Thyroid gland (tissue), 4 donors: ENCODE measurements around the gene IL12RB2. TPM values are rescaled to one million over a fixed set of nuclear protein-coding genes. Genes with fewer than 3 reads are reported as not detected.
"Not testable (repeated sequence)": the region's sequence is repeated elsewhere in the genome, so short reads cannot be mapped to it uniquely, and the experiment has no call there.

Source experiments
- DNase-seq, 2 donors: peaks; one replicate each; pipeline ENCODE4 v3.0.0-alpha.2; 2019
- H3K27ac ChIP-seq, 3 donors: fragments of 200-600 bp; sonication (generic); 1 replicate in 2 of 3; 2 replicates in 1 of 3; pipeline ENCODE4 v1.5.1; 2016 to 2019; ENCODE audit warnings: mild to moderate bottlenecking in 1 of 3, moderate library complexity in 1 of 3
- H3K27me3 ChIP-seq: fragments of 200-600 bp; sonication (generic); one replicate; pipeline ENCODE4 v1.5.1; 2019
- H3K36me3 ChIP-seq, 2 donors: fragments of 200-600 bp; sonication (generic); one replicate each; pipeline ENCODE4 v1.5.1; 2016 to 2019
- H3K4me1 ChIP-seq, 2 donors: fragments of 200-600 bp; sonication (generic); one replicate each; pipeline ENCODE4 v1.5.1; 2017 to 2019
- H3K4me3 ChIP-seq, 3 donors: fragments of 200-600 bp; sonication (generic); replicated peaks in 1 of 3; 1 replicate in 2 of 3; 2 replicates in 1 of 3; pipeline ENCODE4 v1.5.1; 2016; ENCODE audit warnings: mild to moderate bottlenecking in 1 of 3
- H3K9me3 ChIP-seq: fragments of 200-600 bp; sonication (generic); one replicate; pipeline ENCODE4 v1.5.1; 2017
- POLR2A ChIP-seq, 2 donors: fragments of 450-650 bp; IDR thresholded peaks; one replicate each; pipeline ENCODE4 v1.6.1; 2017; ENCODE audit warnings: antibody characterized with exemption in 2 of 2, mild to moderate bottlenecking in 2 of 2, moderate library complexity in 1 of 2
- WGBS, 2 donors: methylation state at CpG; one replicate each; pipeline ENCODE4 v1.1.5; 2017; 5-methylcytosine and 5-hydroxymethylcytosine counted together
- intact Hi-C: fragments of 100-400 bp; cut with DNase I; formaldehyde crosslinking; loops from one replicate; pipeline ENCODE4 v1.15.1; 2023
- total RNA-seq, 4 donors: library from RNA; depleted of rRNA; stranded (reverse); fragments of >200 nt; gene quantifications; one replicate each; pipeline ENCODE4 v1.2.3, GENCODE V29; 2016
- TF ChIP-seq, protein P1 (sequence below), 6 experiments: fragments of 200-600 bp in 3 of 6; fragments of 450-650 bp in 3 of 6; sonication (generic) in 3 of 6; IDR thresholded peaks; one replicate each; pipeline ENCODE4 v1.5.1; 2016 to 2019; ENCODE audit warnings: antibody characterized with exemption in 6 of 6, mild to moderate bottlenecking in 2 of 6, inconsistent platforms in 1 of 6, moderate library complexity in 1 of 6

The IL12RB2 gene
- total RNA-seq, 4 donors from 2014 or later = 0.45 to 4.3 (median 0.93) TPM

DNA sequence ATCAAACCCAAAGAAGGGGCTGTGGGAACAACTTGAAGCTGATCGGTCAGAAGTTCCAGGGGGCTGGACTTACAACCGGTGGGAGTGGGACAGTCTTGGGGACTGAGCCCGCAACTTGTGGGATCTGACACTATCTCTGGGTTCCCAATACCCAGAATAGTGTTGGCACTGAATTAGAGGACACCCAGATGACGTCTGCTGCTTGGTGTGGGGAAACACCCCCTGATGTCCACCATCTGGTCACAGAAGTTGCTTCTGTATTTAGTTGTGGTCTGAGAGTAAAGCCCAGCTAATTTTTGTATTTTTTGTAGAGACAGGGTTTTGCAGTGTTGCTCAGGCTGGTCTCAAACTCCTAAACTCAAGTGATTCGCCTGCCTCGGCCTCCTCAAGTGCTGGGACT, 93.8 kb downstream of the IL12RB2 start:
- Histone ChIP-seq H3K4me3 (no peak overlapping the region), H3K27me3 (no peaks in the 10 kb centered on the region), H3K9me3 (no peaks in the 10 kb centered on the region), H3K27ac (no peak overlapping the region), H3K4me1 (peaks cover 8 to 21% of the 10 kb centered on the region in 2 donors), H3K36me3 (no peaks in the 10 kb centered on the region)
- DNase-seq = no peak
- intact Hi-C loops = no loop called here
- WGBS, 2 donors = 89 to 92% methylated on average over 6 of the region's 6 CpGs
- TF ChIP-seq POLR2A (IDR thresholded peaks at IDR 0.05) = no peak

DNA sequence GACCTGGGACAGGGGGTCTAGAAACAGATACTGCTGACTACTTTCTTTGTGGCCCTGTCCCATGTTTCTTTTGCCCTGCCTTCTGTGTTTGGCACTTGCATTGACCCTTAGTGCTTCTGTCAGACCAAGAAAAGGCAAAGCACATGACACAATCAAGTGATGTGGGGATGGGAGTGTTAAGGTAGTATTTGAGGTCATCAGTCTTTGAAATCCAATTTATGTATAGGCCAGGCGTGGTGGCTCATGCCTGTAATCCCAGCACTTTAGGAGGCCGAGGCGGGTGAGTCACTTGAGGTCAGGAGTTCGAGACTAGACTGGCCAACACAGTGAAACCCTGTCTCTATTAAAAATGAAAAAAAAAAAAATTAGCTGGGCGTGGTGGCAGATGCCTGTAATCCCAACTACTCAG, 96.5 kb downstream of the IL12RB2 start:
- TF ChIP-seq, protein P1, sequence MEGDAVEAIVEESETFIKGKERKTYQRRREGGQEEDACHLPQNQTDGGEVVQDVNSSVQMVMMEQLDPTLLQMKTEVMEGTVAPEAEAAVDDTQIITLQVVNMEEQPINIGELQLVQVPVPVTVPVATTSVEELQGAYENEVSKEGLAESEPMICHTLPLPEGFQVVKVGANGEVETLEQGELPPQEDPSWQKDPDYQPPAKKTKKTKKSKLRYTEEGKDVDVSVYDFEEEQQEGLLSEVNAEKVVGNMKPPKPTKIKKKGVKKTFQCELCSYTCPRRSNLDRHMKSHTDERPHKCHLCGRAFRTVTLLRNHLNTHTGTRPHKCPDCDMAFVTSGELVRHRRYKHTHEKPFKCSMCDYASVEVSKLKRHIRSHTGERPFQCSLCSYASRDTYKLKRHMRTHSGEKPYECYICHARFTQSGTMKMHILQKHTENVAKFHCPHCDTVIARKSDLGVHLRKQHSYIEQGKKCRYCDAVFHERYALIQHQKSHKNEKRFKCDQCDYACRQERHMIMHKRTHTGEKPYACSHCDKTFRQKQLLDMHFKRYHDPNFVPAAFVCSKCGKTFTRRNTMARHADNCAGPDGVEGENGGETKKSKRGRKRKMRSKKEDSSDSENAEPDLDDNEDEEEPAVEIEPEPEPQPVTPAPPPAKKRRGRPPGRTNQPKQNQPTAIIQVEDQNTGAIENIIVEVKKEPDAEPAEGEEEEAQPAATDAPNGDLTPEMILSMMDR (IDR thresholded peaks at IDR 0.05) = no peak
- TF ChIP-seq POLR2A (IDR thresholded peaks at IDR 0.05) = no peak
- Histone ChIP-seq H3K4me1 (peaks cover 8 to 26% of the 10 kb centered on the region in 2 donors), H3K27me3 (no peaks in the 10 kb centered on the region), H3K9me3 (no peaks in the 10 kb centered on the region), H3K27ac (peak overlapping the region in 1 of 3 donors; percentile 69), H3K4me3 (no peak overlapping the region), H3K36me3 (no peaks in the 10 kb centered on the region)
- DNase-seq = no peak
- WGBS, 2 donors = 87 to 93% methylated on average over 5 of the region's 5 CpGs
- intact Hi-C loops = no loop called here

DNA sequence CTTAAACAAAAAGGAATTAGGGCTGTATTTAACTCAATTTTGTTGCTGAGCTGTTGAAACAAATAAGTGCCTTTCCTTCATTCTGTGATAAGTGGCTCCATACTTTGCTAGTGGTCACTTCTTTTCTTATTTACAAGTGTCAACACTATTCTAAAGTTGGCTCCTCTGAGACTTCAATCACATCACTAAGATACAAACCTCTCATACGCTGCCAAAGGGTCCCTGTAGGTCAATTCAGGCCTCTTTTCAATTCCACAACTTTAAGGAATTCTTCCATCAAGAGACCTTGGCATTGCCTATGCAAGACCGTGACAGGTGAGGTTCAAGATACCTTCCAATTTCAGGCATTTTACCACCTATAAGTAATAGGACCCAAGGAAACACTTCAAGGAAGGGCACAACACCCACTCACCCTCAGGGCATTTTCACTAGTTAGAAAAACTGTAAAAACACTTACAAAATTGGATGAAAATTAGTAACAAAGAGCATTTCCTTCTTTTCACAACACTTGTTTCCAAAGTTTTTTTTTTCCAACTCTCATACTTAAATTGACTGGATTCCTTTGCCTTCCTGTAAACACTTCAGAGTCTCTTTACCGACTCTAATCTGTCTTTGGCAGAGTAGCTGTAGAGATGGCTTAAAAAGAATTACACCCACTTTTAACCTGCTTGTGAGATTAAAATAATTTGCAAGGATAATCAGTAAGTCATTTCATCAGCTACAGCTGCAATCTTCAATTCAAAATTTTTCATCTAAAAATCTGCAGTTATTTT, 98.0 kb downstream of the IL12RB2 start:
- 31 to 37% methylated on average over 3 of the region's 3 CpGs for WGBS, 2 donors
- H3K27ac ChIP-seq = peak overlapping the region; percentile 40 to 69 (median 54)
- no peaks in the 10 kb centered on the region for H3K27me3 ChIP-seq
- intact Hi-C loops = no loop called here
- no peaks in the 10 kb centered on the region for H3K9me3 ChIP-seq
- no peak overlapping the region for H3K4me3 ChIP-seq
- H3K36me3 ChIP-seq = no peaks in the 10 kb centered on the region
- no peak for DNase-seq
- H3K4me1 ChIP-seq = peaks cover 8 to 26% of the 10 kb centered on the region in 2 donors
- TF ChIP-seq POLR2A (IDR thresholded peaks at IDR 0.05) = no peak
- TF ChIP-seq, protein P1 (IDR thresholded peaks at IDR 0.05) = no peak

DNA sequence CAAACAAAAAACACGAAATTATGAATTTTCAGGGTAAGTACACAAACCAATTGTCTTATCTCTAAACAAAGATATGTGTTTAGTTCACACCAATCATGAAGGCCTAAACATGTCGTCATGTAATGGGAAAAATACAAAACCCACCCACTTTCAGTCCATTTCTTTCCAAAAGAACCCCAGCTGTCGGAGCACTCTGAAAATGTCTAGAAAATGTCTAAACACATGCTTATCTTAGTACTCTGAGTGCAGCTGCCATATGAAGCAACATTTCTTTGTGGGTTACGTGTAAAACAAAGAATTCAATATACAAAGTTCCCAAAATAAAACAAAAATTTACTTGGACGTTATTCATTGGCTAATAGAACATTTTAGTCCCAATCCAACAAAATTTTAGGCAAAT, 99.8 kb downstream of the IL12RB2 start:
- no peak overlapping the region for H3K4me3 ChIP-seq
- no peak for DNase-seq
- intact Hi-C loops = no loop called here
- H3K9me3 ChIP-seq = no peaks in the 10 kb centered on the region
- 94 to 95% methylated on average over 5 of the region's 5 CpGs for WGBS, 2 donors
- no peaks in the 10 kb centered on the region for H3K27me3 ChIP-seq
- peaks cover 8 to 26% of the 10 kb centered on the region in 2 donors for H3K4me1 ChIP-seq
- H3K36me3 ChIP-seq = peaks cover 0 to 8% of the 10 kb centered on the region in 2 donors
- TF ChIP-seq, protein P1 (IDR thresholded peaks at IDR 0.05) = no peak
- TF ChIP-seq POLR2A (IDR thresholded peaks at IDR 0.05) = no peak
- no peak overlapping the region for H3K27ac ChIP-seq

DNA sequence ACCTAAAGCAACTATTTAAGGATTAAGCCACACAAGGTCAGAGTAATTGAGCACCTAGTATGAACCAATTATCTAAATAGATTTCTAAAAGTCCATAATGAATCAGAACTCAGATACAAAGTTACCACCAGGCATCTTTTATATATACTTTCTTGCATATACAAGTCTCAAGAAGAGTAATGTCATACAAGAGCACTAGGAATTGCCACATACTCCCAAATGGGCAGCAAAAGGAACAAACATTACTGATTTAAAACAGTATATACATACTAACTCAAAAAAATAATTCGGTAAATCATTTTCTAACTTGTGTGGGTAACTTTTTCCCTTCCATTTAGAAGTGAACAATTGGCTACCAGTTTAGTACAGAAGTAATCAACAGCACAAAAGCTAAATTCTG, 100.5 kb downstream of the IL12RB2 start:
- Histone ChIP-seq H3K9me3 (no peaks in the 10 kb centered on the region), H3K27me3 (no peaks in the 10 kb centered on the region), H3K4me1 (peaks cover 8 to 26% of the 10 kb centered on the region in 2 donors), H3K4me3 (no peak overlapping the region), H3K27ac (no peak overlapping the region), H3K36me3 (peaks cover 4 to 12% of the 10 kb centered on the region in 2 donors)
- 96 to 98% methylated on average over 1 of the region's 1 CpG for WGBS, 2 donors
- TF ChIP-seq, protein P1 (IDR thresholded peaks at IDR 0.05) = no peak
- no peak for TF ChIP-seq POLR2A (IDR thresholded peaks at IDR 0.05)
- intact Hi-C loops = no loop called here
- DNase-seq = no peak

DNA sequence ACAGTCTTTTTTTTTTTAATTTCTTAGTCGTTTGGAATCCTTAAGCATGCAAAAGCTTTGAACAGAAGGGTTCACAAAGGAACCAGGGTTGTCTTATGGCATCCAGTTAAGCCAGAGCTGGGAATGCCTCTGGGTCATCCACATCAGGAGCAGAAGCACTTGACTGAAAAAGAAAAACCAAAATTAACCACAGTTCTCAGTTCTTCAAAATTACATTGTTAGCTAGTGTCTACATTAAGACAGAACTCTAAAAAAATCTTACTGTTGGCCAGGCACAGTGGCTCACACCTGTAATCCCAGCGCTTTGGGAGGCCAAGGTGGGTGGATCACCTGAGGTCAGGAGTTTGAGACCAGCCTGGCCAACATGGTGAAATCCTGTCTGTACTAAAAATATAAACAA, 105.4 kb downstream of the IL12RB2 start:
- H3K9me3 ChIP-seq, intact Hi-C loops, DNase-seq, H3K4me1 ChIP-seq, H3K27ac ChIP-seq, H3K27me3 ChIP-seq, H3K4me3 ChIP-seq: not testable (repeated sequence)
- WGBS, 2 donors = 76 to 82% methylated on average over 2 of the region's 2 CpGs
- peaks cover 38 to 51% of the 10 kb centered on the region in 2 donors for H3K36me3 ChIP-seq
